Measurements from ENCODE around the gene PCDH9.

GRCh38 chr13:66266348-66266747 is 963.8 kb downstream of the PCDH9 start:
- no peak for TF ChIP-seq EZH2 (IDR thresholded peaks at IDR 0.05; ENCODE audit: borderline replicate concordance, low read length)
- no peak for TF ChIP-seq CTCF (IDR thresholded peaks at IDR 0.05; ENCODE audit: low read length)

All from OCI-LY1 (cell line).